Subcutaneous abdominal adipose tissue (tissue), 5 donors: ENCODE data around the gene FBLIM1.

Source experiments
- H3K27ac ChIP-seq: one replicate; pipeline ENCODE4 v1.7.0; 2013; ENCODE audit warnings: low read depth, mild to moderate bottlenecking, inconsistent platforms, low read length, moderate library complexity
- H3K27me3 ChIP-seq, 5 donors: one replicate each; pipeline ENCODE4 v1.7.0; 2013; ENCODE audit warnings: low read length in 5 of 5, inconsistent platforms in 1 of 5; ENCODE audit not compliant: control insufficient read depth in 5 of 5, insufficient read depth in 4 of 5
- H3K36me3 ChIP-seq, 5 donors: one replicate each; pipeline ENCODE4 v1.7.0; 2013; ENCODE audit warnings: low read length in 5 of 5; ENCODE audit not compliant: control insufficient read depth in 5 of 5, insufficient read depth in 5 of 5
- H3K4me1 ChIP-seq, 5 donors: one replicate each; pipeline ENCODE4 v1.7.0; 2013; ENCODE audit warnings: low read length in 5 of 5, mild to moderate bottlenecking in 3 of 5, moderate library complexity in 1 of 5; ENCODE audit not compliant: control insufficient read depth in 5 of 5, insufficient read depth in 5 of 5
- H3K4me3 ChIP-seq, 5 donors: one replicate each; pipeline ENCODE4 v1.7.0; 2013; ENCODE audit warnings: low read length in 5 of 5, low read depth in 1 of 5
- H3K9ac ChIP-seq, 5 donors: one replicate each; pipeline ENCODE4 v1.7.0; 2013; ENCODE audit warnings: low read length in 5 of 5, mild to moderate bottlenecking in 4 of 5, moderate library complexity in 3 of 5
- H3K9me3 ChIP-seq, 5 donors: one replicate each; pipeline ENCODE4 v1.7.0; 2013; ENCODE audit warnings: low read length in 5 of 5; ENCODE audit not compliant: control insufficient read depth in 5 of 5
- donor health status: healthy.
- donor health status: healthy.
- donor health status: healthy.
- donor health status: healthy.
- donor health status: healthy.

Gene FBLIM1

GRCh38 chr1:15765495-15766194, 7.0 kb downstream of the FBLIM1 start:
- H3K27me3 ChIP-seq, result peaks cover 0 to 4% (median 0%) of the 10 kb centered on the region in 5 donors
- H3K27ac ChIP-seq, result no peak overlapping the region
- no peak overlapping the region for H3K4me3 ChIP-seq
- H3K36me3 ChIP-seq, result peaks cover 0 to 19% (median 8%) of the 10 kb centered on the region in 5 donors
- peaks cover 7 to 8% (median 7%) of the 10 kb centered on the region in 5 donors for H3K4me1 ChIP-seq
- H3K9me3 ChIP-seq, result no peaks in the 10 kb centered on the region
- H3K9ac ChIP-seq, result peak overlapping the region in 1 of 5 donors; percentile 63

- H3K27me3 ChIP-seq, result peaks cover 0 to 4% (median 0%) of the 10 kb centered on the region in 5 donors
- H3K4me1 ChIP-seq, result peaks cover 0 to 3% (median 0%) of the 10 kb centered on the region in 5 donors
- H3K9ac ChIP-seq, result no peak overlapping the region
- no peak overlapping the region for H3K27ac ChIP-seq
- H3K36me3 ChIP-seq, result peaks cover 0 to 27% (median 8%) of the 10 kb centered on the region in 5 donors
- H3K4me3 ChIP-seq, result no peak overlapping the region
- H3K9me3 ChIP-seq, result no peaks in the 10 kb centered on the region
Measured at GRCh38 chr1:15767941-15768340, 9.3 kb downstream of the FBLIM1 start.

GRCh38 chr1:15768388-15768787, 9.8 kb downstream of the FBLIM1 start:
- H3K36me3 ChIP-seq, result peaks cover 0 to 27% (median 8%) of the 10 kb centered on the region in 5 donors
- peaks cover 0 to 3% (median 0%) of the 10 kb centered on the region in 5 donors for H3K4me1 ChIP-seq
- H3K9me3 ChIP-seq, result no peaks in the 10 kb centered on the region
- no peak overlapping the region for H3K9ac ChIP-seq
- no peak overlapping the region for H3K27ac ChIP-seq
- H3K27me3 ChIP-seq, result peaks cover 0 to 4% (median 0%) of the 10 kb centered on the region in 5 donors
- H3K4me3 ChIP-seq, result no peak overlapping the region

GRCh38 chr1:15770313-15770962, 11.8 kb downstream of the FBLIM1 start:
- Histone ChIP-seq H3K36me3 (peaks cover 0 to 24% (median 5%) of the 10 kb centered on the region in 5 donors), H3K27ac (no peak overlapping the region), H3K9me3 (no peaks in the 10 kb centered on the region), H3K4me3 (no peak overlapping the region), H3K27me3 (peaks cover 0 to 3% (median 0%) of the 10 kb centered on the region in 5 donors), H3K4me1 (no peaks in the 10 kb centered on the region), H3K9ac (no peak overlapping the region)

GRCh38 chr1:15771836-15772515, 13.4 kb downstream of the FBLIM1 start:
- H3K27ac ChIP-seq, result no peak overlapping the region

GRCh38 chr1:15775706-15776105, 17.1 kb downstream of the FBLIM1 start:
- Histone ChIP-seq H3K36me3 (peaks cover 0 to 13% (median 2%) of the 10 kb centered on the region in 5 donors), H3K4me1 (peaks cover 0 to 3% (median 0%) of the 10 kb centered on the region in 5 donors), H3K9me3 (no peaks in the 10 kb centered on the region), H3K9ac (no peak overlapping the region), H3K27me3 (peaks cover 0 to 3% (median 0%) of the 10 kb centered on the region in 5 donors), H3K4me3 (no peak overlapping the region), H3K27ac (no peak overlapping the region)

More at GRCh38 chr1:15771836-15772515, 13.4 kb downstream of the FBLIM1 start:
- H3K4me3 ChIP-seq, result no peak overlapping the region
- peaks cover 0 to 3% (median 0%) of the 10 kb centered on the region in 5 donors for H3K27me3 ChIP-seq
- H3K36me3 ChIP-seq, result peaks cover 0 to 17% (median 5%) of the 10 kb centered on the region in 5 donors
- H3K9ac ChIP-seq, result peak overlapping the region in 1 of 5 donors; percentile 47
- no peaks in the 10 kb centered on the region for H3K9me3 ChIP-seq
- H3K4me1 ChIP-seq, result no peaks in the 10 kb centered on the region

- no peak overlapping the region for H3K27ac ChIP-seq
- H3K9me3 ChIP-seq, result no peaks in the 10 kb centered on the region
- H3K9ac ChIP-seq, result no peak overlapping the region
- peaks cover 0 to 7% (median 0%) of the 10 kb centered on the region in 5 donors for H3K4me1 ChIP-seq
- H3K27me3 ChIP-seq, result no peaks in the 10 kb centered on the region
- H3K4me3 ChIP-seq, result no peak overlapping the region
- peaks cover 0 to 5% (median 0%) of the 10 kb centered on the region in 5 donors for H3K36me3 ChIP-seq
Measured at GRCh38 chr1:15777909-15778707, 19.5 kb downstream of the FBLIM1 start.

- H3K36me3 ChIP-seq, result peaks cover 0 to 5% (median 0%) of the 10 kb centered on the region in 5 donors
- peak overlapping the region; percentile 50 for H3K27ac ChIP-seq
- H3K9me3 ChIP-seq, result no peaks in the 10 kb centered on the region
- no peaks in the 10 kb centered on the region for H3K27me3 ChIP-seq
- no peak overlapping the region for H3K4me3 ChIP-seq
- peaks cover 0 to 21% (median 11%) of the 10 kb centered on the region in 5 donors for H3K4me1 ChIP-seq
- no peak overlapping the region for H3K9ac ChIP-seq
Measured at GRCh38 chr1:15785683-15786082, 27.1 kb downstream of the FBLIM1 start.

- Histone ChIP-seq H3K9ac (no peak overlapping the region), H3K4me3 (no peak overlapping the region), H3K4me1 (peaks cover 0 to 18% (median 11%) of the 10 kb centered on the region in 5 donors), H3K27me3 (no peaks in the 10 kb centered on the region), H3K36me3 (peaks cover 0 to 5% (median 0%) of the 10 kb centered on the region in 5 donors), H3K27ac (peak overlapping the region; percentile 50), H3K9me3 (no peaks in the 10 kb centered on the region)
Measured at GRCh38 chr1:15786581-15786980, 28.0 kb downstream of the FBLIM1 start.
